Measurements from ENCODE around the gene OR51E2. TPM values are rescaled to one million over a fixed set of nuclear protein-coding genes. Genes with fewer than 3 reads are reported as not detected.

Gene OR51E2
- total and polyA plus RNA-seq, 12 donors: 0.10 TPM; not detected in 11

DNA sequence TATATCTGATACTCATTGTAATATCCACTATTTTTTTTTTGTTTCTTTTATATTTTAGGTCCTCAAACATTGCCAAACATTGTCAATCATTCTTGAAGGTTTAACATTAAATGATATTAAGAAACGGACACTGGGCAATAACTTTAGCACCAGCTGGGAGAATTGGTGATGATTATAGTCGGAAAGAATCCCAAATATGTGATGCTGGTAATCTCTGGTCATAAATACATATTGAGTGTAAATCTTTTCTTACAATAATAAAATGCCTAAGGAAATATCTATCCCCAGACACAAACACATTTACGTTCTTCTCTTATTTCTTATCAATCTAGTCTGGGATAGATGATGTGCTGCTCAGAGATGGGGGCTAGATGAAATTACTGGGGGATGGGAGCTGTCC is 25.2 kb downstream of the OR51E2 start:
- no peaks in the 10 kb centered on the region for H3K36me3 ChIP-seq (replicated peaks in 1 of 2)
- H3K9me3 ChIP-seq (replicated peaks in 1 of 3): no peaks in the 10 kb centered on the region
- no peaks in the 10 kb centered on the region for H3K27me3 ChIP-seq
- DNase-seq: no peak
- TF ChIP-seq, protein P1, sequence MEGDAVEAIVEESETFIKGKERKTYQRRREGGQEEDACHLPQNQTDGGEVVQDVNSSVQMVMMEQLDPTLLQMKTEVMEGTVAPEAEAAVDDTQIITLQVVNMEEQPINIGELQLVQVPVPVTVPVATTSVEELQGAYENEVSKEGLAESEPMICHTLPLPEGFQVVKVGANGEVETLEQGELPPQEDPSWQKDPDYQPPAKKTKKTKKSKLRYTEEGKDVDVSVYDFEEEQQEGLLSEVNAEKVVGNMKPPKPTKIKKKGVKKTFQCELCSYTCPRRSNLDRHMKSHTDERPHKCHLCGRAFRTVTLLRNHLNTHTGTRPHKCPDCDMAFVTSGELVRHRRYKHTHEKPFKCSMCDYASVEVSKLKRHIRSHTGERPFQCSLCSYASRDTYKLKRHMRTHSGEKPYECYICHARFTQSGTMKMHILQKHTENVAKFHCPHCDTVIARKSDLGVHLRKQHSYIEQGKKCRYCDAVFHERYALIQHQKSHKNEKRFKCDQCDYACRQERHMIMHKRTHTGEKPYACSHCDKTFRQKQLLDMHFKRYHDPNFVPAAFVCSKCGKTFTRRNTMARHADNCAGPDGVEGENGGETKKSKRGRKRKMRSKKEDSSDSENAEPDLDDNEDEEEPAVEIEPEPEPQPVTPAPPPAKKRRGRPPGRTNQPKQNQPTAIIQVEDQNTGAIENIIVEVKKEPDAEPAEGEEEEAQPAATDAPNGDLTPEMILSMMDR (IDR thresholded peaks at IDR 0.05): no peak
- no peak for TF ChIP-seq POLR2A (IDR thresholded peaks at IDR 0.05)
- H3K4me1 ChIP-seq (replicated peaks in 1 of 2): no peaks in the 10 kb centered on the region
- intact Hi-C loops (cut with DNase I): no loop called here
- 48 to 58% (median 54%) methylated on average over 3 of the region's 3 CpGs for WGBS, 4 donors
- no peak overlapping the region for H3K4me3 ChIP-seq
- H3K27ac ChIP-seq: no peak overlapping the region

GRCh38 chr11:4671741-4672140 is 25.9 kb downstream of the OR51E2 start:
- intact Hi-C loops (cut with DNase I): no loop called here
- H3K9me3 ChIP-seq (replicated peaks in 1 of 3): no peaks in the 10 kb centered on the region
- H3K36me3 ChIP-seq (replicated peaks in 1 of 2): no peaks in the 10 kb centered on the region
- TF ChIP-seq, protein P1 (IDR thresholded peaks at IDR 0.05): no peak
- no peak for TF ChIP-seq POLR2A (IDR thresholded peaks at IDR 0.05)
- no peak overlapping the region for H3K27ac ChIP-seq
- DNase-seq: no peak
- 63 to 75% (median 71%) methylated on average over 2 of the region's 2 CpGs for WGBS, 4 donors
- H3K27me3 ChIP-seq: no peaks in the 10 kb centered on the region
- no peaks in the 10 kb centered on the region for H3K4me1 ChIP-seq (replicated peaks in 1 of 2)
- no peak overlapping the region for H3K4me3 ChIP-seq

DNA sequence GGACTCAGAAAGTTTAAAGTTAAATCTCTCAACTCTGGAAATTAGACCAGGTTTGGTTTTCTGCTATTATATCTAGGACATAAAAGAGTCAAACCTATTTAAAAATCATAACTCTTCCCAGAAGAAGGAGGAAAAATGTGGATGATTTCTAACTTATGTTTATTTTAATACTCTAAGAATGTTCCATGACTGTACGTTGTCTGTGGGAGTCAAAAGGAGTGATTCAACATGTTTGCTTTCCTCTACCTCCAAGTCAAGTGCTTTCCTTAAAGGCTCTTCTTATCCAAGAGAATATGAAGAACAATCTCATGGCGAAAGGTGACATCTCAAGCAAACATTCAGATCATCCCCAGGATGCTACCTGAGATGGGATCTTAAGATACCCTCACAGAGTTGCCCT is 32.2 kb downstream of the OR51E2 start:
- TF ChIP-seq, protein P1 (IDR thresholded peaks at IDR 0.05): no peak
- no peak for TF ChIP-seq POLR2A (IDR thresholded peaks at IDR 0.05)
- no peak overlapping the region for H3K4me3 ChIP-seq
- no peak for DNase-seq
- no peaks in the 10 kb centered on the region for H3K36me3 ChIP-seq (replicated peaks in 1 of 2)
- intact Hi-C loops (cut with DNase I): no loop called here
- H3K9me3 ChIP-seq (replicated peaks in 1 of 3): no peaks in the 10 kb centered on the region
- WGBS, 4 donors: 64 to 70% (median 67%) methylated on average over 2 of the region's 2 CpGs
- H3K27me3 ChIP-seq: peaks cover 2% of the 10 kb centered on the region
- H3K4me1 ChIP-seq (replicated peaks in 1 of 2): no peaks in the 10 kb centered on the region
- H3K27ac ChIP-seq: no peak overlapping the region

GRCh38 chr11:4664786-4665185 is 32.9 kb downstream of the OR51E2 start:
- no peaks in the 10 kb centered on the region for H3K36me3 ChIP-seq (replicated peaks in 1 of 2)
- H3K27ac ChIP-seq: no peak overlapping the region
- H3K27me3 ChIP-seq: peaks cover 2% of the 10 kb centered on the region
- no peak for TF ChIP-seq POLR2A (IDR thresholded peaks at IDR 0.05)
- TF ChIP-seq, protein P1 (IDR thresholded peaks at IDR 0.05): no peak
- 15 to 23% (median 21%) methylated on average over 3 of the region's 3 CpGs for WGBS, 4 donors
- H3K9me3 ChIP-seq (replicated peaks in 1 of 3): no peaks in the 10 kb centered on the region
- no peaks in the 10 kb centered on the region for H3K4me1 ChIP-seq (replicated peaks in 1 of 2)
- DNase-seq: no peak
- no peak overlapping the region for H3K4me3 ChIP-seq
- intact Hi-C loops (cut with DNase I): no loop called here
